Fibroblast of peridontal ligament (primary cell): ENCODE results near the gene MUS81.
"Not testable (repeated sequence)": the region's sequence is repeated elsewhere in the genome, so short reads cannot be mapped to it uniquely, and the experiment has no call there.

Experiments
- DNase-seq: peaks from one replicate; pipeline ENCODE4 v3.0.0-alpha.2; 2010; ENCODE audit errors: extremely low read depth

MUS81 gene

GRCh38 chr11:65873318-65874156 lies 13.3 kb downstream of the MUS81 start:
- peak; percentile 86 for DNase-seq

- DNase-seq = no peak
These were observed 19.4 kb downstream of the MUS81 start, which contains the start of gene CTSW for GRCh38 chr11:65879617-65880016. CTSW (plus strand) TSS chr11:65879837; CDS start chr11:65879855, 18 bp downstream.

GRCh38 chr11:65880027-65880426 lies 19.8 kb downstream of the MUS81 start:
- DNase-seq = no peak

- no peak for DNase-seq
These were observed 20.7 kb downstream of the MUS81 start for GRCh38 chr11:65880844-65881421.

GRCh38 chr11:65882120-65883057 lies 22.2 kb downstream of the MUS81 start:
- DNase-seq = no peak

GRCh38 chr11:65883058-65883761 lies 23.0 kb downstream of the MUS81 start:
- no peak for DNase-seq

GRCh38 chr11:65883786-65884715 lies 23.8 kb downstream of the MUS81 start:
- no peak for DNase-seq

GRCh38 chr11:65884716-65885092 lies 24.5 kb downstream of the MUS81 start:
- DNase-seq = peak; percentile 66

GRCh38 chr11:65885231-65885630 lies 25.0 kb downstream of the MUS81 start:
- no peak for DNase-seq

GRCh38 chr11:65885808-65886536 lies 25.7 kb downstream of the MUS81 start:
- DNase-seq = no peak

GRCh38 chr11:65886826-65887722 lies 26.8 kb downstream of the MUS81 start:
- DNase-seq = no peak

- no peak for DNase-seq
These were observed 27.5 kb downstream of the MUS81 start for GRCh38 chr11:65887723-65888162.

GRCh38 chr11:65888163-65888814 lies 28.1 kb downstream of the MUS81 start, which contains the start of gene FIBP:
FIBP (minus strand) TSS chr11:65888471; CDS start chr11:65888418, 53 bp downstream.
- DNase-seq = peak; percentile 93

- peak; percentile 95 for DNase-seq
These were observed 30.3 kb downstream of the MUS81 start, which contains the start of gene CCDC85B for GRCh38 chr11:65890324-65891218. CCDC85B (plus strand) TSS chr11:65890673; CDS start chr11:65890784, 111 bp downstream.

GRCh38 chr11:65891219-65892136 lies 31.2 kb downstream of the MUS81 start:
- DNase-seq = no peak

- DNase-seq = not testable (repeated sequence)
These were observed 31.9 kb downstream of the MUS81 start for GRCh38 chr11:65892137-65892540.
